ENCODE data around the gene UBE2V1. TPM values are rescaled to one million over a fixed set of nuclear protein-coding genes. Genes with fewer than 3 reads are reported as not detected.

Gene UBE2V1
- total and polyA plus RNA-seq, 2 of the 13 experiments (the other 11 are each of a cell fraction or from before 2014, with no cell fraction given), result 81.3 to 132 TPM

DNA sequence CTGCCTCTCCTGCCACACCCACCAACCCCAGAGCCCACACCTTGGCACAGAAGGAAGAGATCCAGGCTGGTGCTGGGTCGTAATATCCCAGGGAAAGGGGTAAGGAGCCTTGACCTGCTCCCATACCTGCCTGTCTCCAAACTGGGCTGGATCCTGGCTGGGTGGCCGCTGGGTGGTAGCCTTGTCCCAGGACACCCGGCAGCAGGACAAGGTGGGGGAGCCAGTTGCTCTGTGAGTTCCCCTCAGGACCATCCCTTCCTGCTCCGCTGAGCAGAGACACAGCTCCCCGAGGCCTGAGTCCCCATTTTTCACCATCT is 58.8 kb downstream of the UBE2V1 start (continued):
- TF ChIP-seq, protein P1, sequence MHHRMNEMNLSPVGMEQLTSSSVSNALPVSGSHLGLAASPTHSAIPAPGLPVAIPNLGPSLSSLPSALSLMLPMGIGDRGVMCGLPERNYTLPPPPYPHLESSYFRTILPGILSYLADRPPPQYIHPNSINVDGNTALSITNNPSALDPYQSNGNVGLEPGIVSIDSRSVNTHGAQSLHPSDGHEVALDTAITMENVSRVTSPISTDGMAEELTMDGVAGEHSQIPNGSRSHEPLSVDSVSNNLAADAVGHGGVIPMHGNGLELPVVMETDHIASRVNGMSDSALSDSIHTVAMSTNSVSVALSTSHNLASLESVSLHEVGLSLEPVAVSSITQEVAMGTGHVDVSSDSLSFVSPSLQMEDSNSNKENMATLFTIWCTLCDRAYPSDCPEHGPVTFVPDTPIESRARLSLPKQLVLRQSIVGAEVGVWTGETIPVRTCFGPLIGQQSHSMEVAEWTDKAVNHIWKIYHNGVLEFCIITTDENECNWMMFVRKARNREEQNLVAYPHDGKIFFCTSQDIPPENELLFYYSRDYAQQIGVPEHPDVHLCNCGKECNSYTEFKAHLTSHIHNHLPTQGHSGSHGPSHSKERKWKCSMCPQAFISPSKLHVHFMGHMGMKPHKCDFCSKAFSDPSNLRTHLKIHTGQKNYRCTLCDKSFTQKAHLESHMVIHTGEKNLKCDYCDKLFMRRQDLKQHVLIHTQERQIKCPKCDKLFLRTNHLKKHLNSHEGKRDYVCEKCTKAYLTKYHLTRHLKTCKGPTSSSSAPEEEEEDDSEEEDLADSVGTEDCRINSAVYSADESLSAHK (CRISPR knock-in tag; IDR thresholded peaks at IDR 0.05; ENCODE audit: borderline replicate concordance), result no peak
- TF ChIP-seq, protein P2, sequence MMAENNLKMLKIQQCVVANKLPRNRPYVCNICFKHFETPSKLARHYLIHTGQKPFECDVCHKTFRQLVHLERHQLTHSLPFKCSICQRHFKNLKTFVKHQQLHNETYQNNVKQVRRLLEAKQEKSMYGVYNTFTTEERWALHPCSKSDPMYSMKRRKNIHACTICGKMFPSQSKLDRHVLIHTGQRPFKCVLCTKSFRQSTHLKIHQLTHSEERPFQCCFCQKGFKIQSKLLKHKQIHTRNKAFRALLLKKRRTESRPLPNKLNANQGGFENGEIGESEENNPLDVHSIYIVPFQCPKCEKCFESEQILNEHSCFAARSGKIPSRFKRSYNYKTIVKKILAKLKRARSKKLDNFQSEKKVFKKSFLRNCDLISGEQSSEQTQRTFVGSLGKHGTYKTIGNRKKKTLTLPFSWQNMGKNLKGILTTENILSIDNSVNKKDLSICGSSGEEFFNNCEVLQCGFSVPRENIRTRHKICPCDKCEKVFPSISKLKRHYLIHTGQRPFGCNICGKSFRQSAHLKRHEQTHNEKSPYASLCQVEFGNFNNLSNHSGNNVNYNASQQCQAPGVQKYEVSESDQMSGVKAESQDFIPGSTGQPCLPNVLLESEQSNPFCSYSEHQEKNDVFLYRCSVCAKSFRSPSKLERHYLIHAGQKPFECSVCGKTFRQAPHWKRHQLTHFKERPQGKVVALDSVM (CRISPR knock-in tag; IDR thresholded peaks at IDR 0.05), result no peak
- TF ChIP-seq, protein P3, sequence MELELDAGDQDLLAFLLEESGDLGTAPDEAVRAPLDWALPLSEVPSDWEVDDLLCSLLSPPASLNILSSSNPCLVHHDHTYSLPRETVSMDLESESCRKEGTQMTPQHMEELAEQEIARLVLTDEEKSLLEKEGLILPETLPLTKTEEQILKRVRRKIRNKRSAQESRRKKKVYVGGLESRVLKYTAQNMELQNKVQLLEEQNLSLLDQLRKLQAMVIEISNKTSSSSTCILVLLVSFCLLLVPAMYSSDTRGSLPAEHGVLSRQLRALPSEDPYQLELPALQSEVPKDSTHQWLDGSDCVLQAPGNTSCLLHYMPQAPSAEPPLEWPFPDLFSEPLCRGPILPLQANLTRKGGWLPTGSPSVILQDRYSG (CRISPR knock-in tag; IDR thresholded peaks at IDR 0.05), result no peak
- TF ChIP-seq, protein P4, sequence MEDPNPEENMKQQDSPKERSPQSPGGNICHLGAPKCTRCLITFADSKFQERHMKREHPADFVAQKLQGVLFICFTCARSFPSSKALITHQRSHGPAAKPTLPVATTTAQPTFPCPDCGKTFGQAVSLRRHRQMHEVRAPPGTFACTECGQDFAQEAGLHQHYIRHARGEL (CRISPR knock-in tag; IDR thresholded peaks at IDR 0.05), result no peak
- no peak for TF ChIP-seq SYNCRIP (IDR thresholded peaks at IDR 0.05; ENCODE audit: insufficient read depth, low read depth, low read length)
